Tongue (tissue), 2 donors: Measurements from ENCODE around the gene SETD9. TPM values are rescaled to one million over a fixed set of nuclear protein-coding genes. Genes with fewer than 3 reads are reported as not detected.

ENCODE experiments used
- DNase-seq: peaks from one replicate; pipeline ENCODE4 v3.0.0-alpha.2; 2015
- total RNA-seq: library from RNA; depleted of rRNA; stranded (reverse); fragments of >200 nt; gene quantifications from one replicate; pipeline ENCODE4 v1.2.3, GENCODE V29; 2014

Gene SETD9
- total RNA-seq, 1 donor from 2014 or later = 4.8 TPM

GRCh38 chr5:56938858-56939257 is 29.5 kb downstream of the SETD9 start:
- no peak for DNase-seq

- no peak for DNase-seq
These were observed 32.6 kb downstream of the SETD9 start for GRCh38 chr5:56941981-56942380.

- no peak for DNase-seq
These were observed 37.7 kb downstream of the SETD9 start for GRCh38 chr5:56947052-56947451.

- peak; percentile 95 for DNase-seq
These were observed 41.3 kb downstream of the SETD9 start for GRCh38 chr5:56950626-56951125.

GRCh38 chr5:56951126-56951945 is 41.9 kb downstream of the SETD9 start:
- peak; percentile 52 for DNase-seq

GRCh38 chr5:56951946-56952691 is 42.7 kb downstream of the SETD9 start, which contains the start of gene MIER3:
Gene MIER3, minus strand, starts transcription at chr5:56952123. Its CDS starts 21 bp downstream, at chr5:56952102.
- DNase-seq = peak; percentile 91

GRCh38 chr5:56954262-56954661 is 44.9 kb downstream of the SETD9 start:
- DNase-seq = no peak

- DNase-seq = no peak
These were observed 49.2 kb downstream of the SETD9 start for GRCh38 chr5:56958595-56958994.

- DNase-seq = no peak
These were observed 49.9 kb downstream of the SETD9 start for GRCh38 chr5:56959326-56959725.

- DNase-seq = no peak
These were observed 52.4 kb downstream of the SETD9 start for GRCh38 chr5:56961746-56962145.

GRCh38 chr5:56962286-56962685 is 52.9 kb downstream of the SETD9 start:
- DNase-seq = no peak

- no peak for DNase-seq
These were observed 53.9 kb downstream of the SETD9 start for GRCh38 chr5:56963246-56963645.

- DNase-seq = no peak
These were observed 54.8 kb downstream of the SETD9 start for GRCh38 chr5:56964173-56964572.

Other genes with a start within 250 kb of the SETD9 start
- 36.5 TPM for gene MAP3K1, start 94.0 kb upstream of the SETD9 start, total RNA-seq
- 31.0 TPM for gene MIER3, start 42.5 kb downstream of the SETD9 start, total RNA-seq